Endothelial cell of umbilical vein (primary cell): Measurements from ENCODE around the gene PKNOX2.

ENCODE experiments used
- CTCF ChIP-seq, 2 donors: IDR thresholded peaks; 1 replicate in 1 of 2; 2 replicates in 1 of 2; pipeline ENCODE4 v1.5.1; 2011; ENCODE audit warnings: low read length in 2 of 2, mild to moderate bottlenecking in 2 of 2, moderate library complexity in 2 of 2, control low read depth in 1 of 2, inconsistent platforms in 1 of 2, low read depth in 1 of 2; ENCODE audit not compliant: insufficient read depth in 1 of 2; ENCODE audit errors: extremely low read depth in 1 of 2
- EZH2 ChIP-seq: IDR thresholded peaks from 2 replicates; pipeline ENCODE4 v1.6.1; 2012; ENCODE audit warnings: borderline replicate concordance, low read depth, mild to moderate bottlenecking, moderate library complexity, low read length, inconsistent platforms; ENCODE audit not compliant: severe bottlenecking
- GATA2 ChIP-seq: IDR thresholded peaks from 2 replicates; pipeline ENCODE4 v1.7.0; 2011; ENCODE audit warnings: low read depth, mild to moderate bottlenecking, moderate library complexity, mixed read lengths, low read length; ENCODE audit not compliant: insufficient read length, insufficient read depth
- MAX ChIP-seq: IDR thresholded peaks from 2 replicates; pipeline ENCODE4 v1.6.1; 2011; ENCODE audit not compliant: insufficient read depth, insufficient read length
- POLR2A ChIP-seq: IDR thresholded peaks from 2 replicates; pipeline ENCODE4 v1.6.1; 2012; ENCODE audit warnings: low read depth, mild to moderate bottlenecking, control low read depth, low read length

GRCh38 chr11:125267548-125267947, 103.0 kb downstream of the PKNOX2 start:
- TF ChIP-seq CTCF (IDR thresholded peaks at IDR 0.05; ENCODE audit: extremely low read depth in 1 of 2, insufficient read depth in 1 of 2, low read depth in 1 of 2, low read length in 2 of 2) (no peak), EZH2 (no peak), POLR2A (no peak), GATA2 (no peak), MAX (no peak)
